GM12878 (cell line): ENCODE data around the gene ARHGDIA. TPM values are rescaled to one million over a fixed set of nuclear protein-coding genes. Genes with fewer than 3 reads are reported as not detected.

ENCODE experiments used
- ESRRA ChIP-seq: IDR thresholded peaks from 2 replicates; pipeline ENCODE4 v1.6.1; 2012; ENCODE audit warnings: mild to moderate bottlenecking, low read length, improper control_type of control experiment
- FOS ChIP-seq: IDR thresholded peaks from 3 replicates; pipeline ENCODE4 v1.6.1; 2011; ENCODE audit warnings: borderline replicate concordance; ENCODE audit not compliant: insufficient read length; ENCODE audit errors: extremely low read depth
- HDAC2 ChIP-seq: fragments of 200-600 bp; sonication (generic); IDR thresholded peaks from 2 replicates; pipeline ENCODE4 v1.6.1; 2017
- HDAC6 ChIP-seq: fragments of 200-600 bp; sonication (generic); IDR thresholded peaks from one replicate; pipeline ENCODE4 v1.8.0; 2017; ENCODE audit warnings: antibody characterized with exemption; ENCODE audit not compliant: unreplicated experiment
- NFIC ChIP-seq: IDR thresholded peaks from 2 replicates; pipeline ENCODE4 v1.6.1; 2012; ENCODE audit warnings: low read depth, mild to moderate bottlenecking, inconsistent platforms, low read length, moderate library complexity
- NRF1 ChIP-seq: conservative IDR thresholded peaks from 2 replicates; pipeline ENCODE4 v1.6.1; 2011; ENCODE audit warnings: mild to moderate bottlenecking, low read depth, low read length, improper control_type of control experiment
- PBX3 ChIP-seq: IDR thresholded peaks from 2 replicates; pipeline ENCODE4 v1.6.1; 2011; ENCODE audit warnings: mild to moderate bottlenecking, low read depth, low read length, moderate library complexity; ENCODE audit not compliant: insufficient replicate concordance
- PRDM15 ChIP-seq: fragments of 450-650 bp; formaldehyde crosslinking; IDR thresholded peaks from 2 replicates; pipeline ENCODE4 v1.4.0; 2020; ENCODE audit warnings: mild to moderate bottlenecking, moderate library complexity
- RFX5 ChIP-seq: IDR thresholded peaks from 2 replicates; pipeline ENCODE4 v1.6.1; 2011; ENCODE audit warnings: low read depth, low read length, improper control_type of control experiment
- USF2 ChIP-seq: IDR thresholded peaks from 2 replicates; pipeline ENCODE4 v1.6.1; 2011; ENCODE audit warnings: low read depth, low read length, improper control_type of control experiment, borderline replicate concordance
- polyA plus RNA-seq, 11 experiments: library from polyadenylated mRNA; depleted of rRNA in 4 of 11; unstranded in 6 of 11; stranded (reverse) in 5 of 11; fragments of >200 nt; fragmentation: Nextera tagmentation in 4 of 11; fragmentation: Illumina TruSeq in 1 of 11; extraction: Ambion mirVana in 4 of 11; extraction: Trizol in 1 of 11; gene quantifications; 1 replicate in 1 of 11; 2 replicates in 10 of 11; pipeline versions ENCODE4 v1.2.1 to v1.2.3, GENCODE V29; 2011 to 2016; ENCODE audit warnings: inconsistent platforms in 2 of 11, missing spikeins in 2 of 11, low read depth in 1 of 11
- total RNA-seq, 4 experiments: library from RNA; depleted of rRNA in 3 of 4; stranded (reverse); fragments of >200 nt in 3 of 4; fragmentation: Illumina TruSeq in 1 of 4; extraction: Trizol in 1 of 4; gene quantifications; 2 replicates each; pipeline versions ENCODE4 v1.2.1 to v1.2.3, GENCODE V29; 2013 to 2021
- TF ChIP-seq, protein P1 (sequence below): fragments of 450-650 bp; IDR thresholded peaks from 2 replicates; pipeline ENCODE4 v1.6.1; 2016; ENCODE audit warnings: mild to moderate bottlenecking, moderate library complexity, borderline replicate concordance
- TF ChIP-seq, protein P2 (sequence below): fragments of 450-650 bp; IDR thresholded peaks from 2 replicates; pipeline ENCODE4 v1.6.1; 2016; ENCODE audit warnings: mild to moderate bottlenecking

The ARHGDIA gene
- total and polyA plus RNA-seq, 10 of the 15 experiments (the other 5 are each of a cell fraction or from before 2014, with no cell fraction given) = 17.9 to 552 (median 169) TPM

DNA sequence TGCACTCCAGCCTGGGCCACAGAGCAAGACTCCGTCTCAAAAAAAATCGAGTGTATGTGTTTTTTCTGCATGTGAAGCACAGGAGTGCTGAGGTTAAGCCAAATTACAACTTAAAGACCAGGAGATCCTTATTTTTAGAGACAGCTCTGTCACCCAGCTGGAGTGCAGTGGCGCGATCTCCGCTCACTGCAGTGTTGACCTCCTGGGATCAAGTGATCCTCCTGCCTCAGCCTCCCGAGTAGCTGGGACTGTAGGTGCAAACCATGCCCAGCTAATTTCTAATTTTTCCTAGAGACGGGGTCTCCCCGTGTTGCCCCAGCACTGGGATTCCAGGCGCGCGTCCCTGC is 28.8 kb downstream of the ARHGDIA start (continued):
- TF ChIP-seq ESRRA = no peak
- no peak for TF ChIP-seq PBX3
- TF ChIP-seq NRF1 = no peak
- no peak for TF ChIP-seq HDAC2
- TF ChIP-seq, protein P1, sequence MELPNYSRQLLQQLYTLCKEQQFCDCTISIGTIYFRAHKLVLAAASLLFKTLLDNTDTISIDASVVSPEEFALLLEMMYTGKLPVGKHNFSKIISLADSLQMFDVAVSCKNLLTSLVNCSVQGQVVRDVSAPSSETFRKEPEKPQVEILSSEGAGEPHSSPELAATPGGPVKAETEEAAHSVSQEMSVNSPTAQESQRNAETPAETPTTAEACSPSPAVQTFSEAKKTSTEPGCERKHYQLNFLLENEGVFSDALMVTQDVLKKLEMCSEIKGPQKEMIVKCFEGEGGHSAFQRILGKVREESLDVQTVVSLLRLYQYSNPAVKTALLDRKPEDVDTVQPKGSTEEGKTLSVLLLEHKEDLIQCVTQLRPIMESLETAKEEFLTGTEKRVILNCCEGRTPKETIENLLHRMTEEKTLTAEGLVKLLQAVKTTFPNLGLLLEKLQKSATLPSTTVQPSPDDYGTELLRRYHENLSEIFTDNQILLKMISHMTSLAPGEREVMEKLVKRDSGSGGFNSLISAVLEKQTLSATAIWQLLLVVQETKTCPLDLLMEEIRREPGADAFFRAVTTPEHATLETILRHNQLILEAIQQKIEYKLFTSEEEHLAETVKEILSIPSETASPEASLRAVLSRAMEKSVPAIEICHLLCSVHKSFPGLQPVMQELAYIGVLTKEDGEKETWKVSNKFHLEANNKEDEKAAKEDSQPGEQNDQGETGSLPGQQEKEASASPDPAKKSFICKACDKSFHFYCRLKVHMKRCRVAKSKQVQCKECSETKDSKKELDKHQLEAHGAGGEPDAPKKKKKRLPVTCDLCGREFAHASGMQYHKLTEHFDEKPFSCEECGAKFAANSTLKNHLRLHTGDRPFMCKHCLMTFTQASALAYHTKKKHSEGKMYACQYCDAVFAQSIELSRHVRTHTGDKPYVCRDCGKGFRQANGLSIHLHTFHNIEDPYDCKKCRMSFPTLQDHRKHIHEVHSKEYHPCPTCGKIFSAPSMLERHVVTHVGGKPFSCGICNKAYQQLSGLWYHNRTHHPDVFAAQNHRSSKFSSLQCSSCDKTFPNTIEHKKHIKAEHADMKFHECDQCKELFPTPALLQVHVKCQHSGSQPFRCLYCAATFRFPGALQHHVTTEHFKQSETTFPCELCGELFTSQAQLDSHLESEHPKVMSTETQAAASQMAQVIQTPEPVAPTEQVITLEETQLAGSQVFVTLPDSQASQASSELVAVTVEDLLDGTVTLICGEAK = no peak
- no peak for TF ChIP-seq USF2
- TF ChIP-seq HDAC6 = no peak
- TF ChIP-seq FOS = no peak
- no peak for TF ChIP-seq PRDM15 (CRISPR knock-in tag)
- TF ChIP-seq RFX5 = no peak
- TF ChIP-seq NFIC = no peak
- TF ChIP-seq, protein P2, sequence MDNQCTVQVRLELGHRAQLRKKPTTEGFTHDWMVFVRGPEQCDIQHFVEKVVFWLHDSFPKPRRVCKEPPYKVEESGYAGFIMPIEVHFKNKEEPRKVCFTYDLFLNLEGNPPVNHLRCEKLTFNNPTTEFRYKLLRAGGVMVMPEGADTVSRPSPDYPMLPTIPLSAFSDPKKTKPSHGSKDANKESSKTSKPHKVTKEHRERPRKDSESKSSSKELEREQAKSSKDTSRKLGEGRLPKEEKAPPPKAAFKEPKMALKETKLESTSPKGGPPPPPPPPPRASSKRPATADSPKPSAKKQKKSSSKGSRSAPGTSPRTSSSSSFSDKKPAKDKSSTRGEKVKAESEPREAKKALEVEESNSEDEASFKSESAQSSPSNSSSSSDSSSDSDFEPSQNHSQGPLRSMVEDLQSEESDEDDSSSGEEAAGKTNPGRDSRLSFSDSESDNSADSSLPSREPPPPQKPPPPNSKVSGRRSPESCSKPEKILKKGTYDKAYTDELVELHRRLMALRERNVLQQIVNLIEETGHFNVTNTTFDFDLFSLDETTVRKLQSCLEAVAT = no peak
